Fibroblast of skin of left quadriceps (primary cell): Measurements from ENCODE around the gene TWIST2.

ENCODE experiments used
- DNase-seq, 2 experiments: peaks; one replicate each; pipeline ENCODE4 v3.0.0-alpha.2; 2013; ENCODE audit warnings: low read depth in 2 of 2

TWIST2 gene

GRCh38 chr2:238872628-238873380, 24.9 kb downstream of the TWIST2 start:
- DNase-seq, result no peak

GRCh38 chr2:238873381-238873801, 25.5 kb downstream of the TWIST2 start:
- DNase-seq, result no peak

GRCh38 chr2:238873841-238874240, 26.0 kb downstream of the TWIST2 start:
- no peak for DNase-seq

GRCh38 chr2:238874330-238875050, 26.6 kb downstream of the TWIST2 start:
- DNase-seq, result no peak

- DNase-seq, result no peak
Measured at GRCh38 chr2:238875101-238875470, 27.2 kb downstream of the TWIST2 start.

- DNase-seq, result no peak
Measured at GRCh38 chr2:238875471-238876231, 27.8 kb downstream of the TWIST2 start.

GRCh38 chr2:238876232-238876630, 28.3 kb downstream of the TWIST2 start:
- no peak for DNase-seq

- no peak for DNase-seq
Measured at GRCh38 chr2:238878051-238878735, 30.3 kb downstream of the TWIST2 start.

- no peak for DNase-seq
Measured at GRCh38 chr2:238879043-238879442, 31.2 kb downstream of the TWIST2 start.

- DNase-seq, result no peak
Measured at GRCh38 chr2:238879621-238880377, 31.9 kb downstream of the TWIST2 start.

- no peak for DNase-seq
Measured at GRCh38 chr2:238881353-238882081, 33.6 kb downstream of the TWIST2 start.

GRCh38 chr2:238882082-238882755, 34.3 kb downstream of the TWIST2 start:
- no peak for DNase-seq

GRCh38 chr2:238883421-238883901, 35.6 kb downstream of the TWIST2 start:
- DNase-seq, result peak; percentile 96 to 97

GRCh38 chr2:238884122-238884811, 36.4 kb downstream of the TWIST2 start:
- DNase-seq, result no peak

- DNase-seq, result no peak
Measured at GRCh38 chr2:238884812-238885408, 37.0 kb downstream of the TWIST2 start.

- DNase-seq, result no peak
Measured at GRCh38 chr2:238886453-238887094, 38.7 kb downstream of the TWIST2 start.

- no peak for DNase-seq
Measured at GRCh38 chr2:238887616-238888015, 39.7 kb downstream of the TWIST2 start.

- no peak for DNase-seq
Measured at GRCh38 chr2:238888781-238889180, 40.9 kb downstream of the TWIST2 start.
